GM10266 (cell line): ENCODE measurements around the gene PRSS12.
A peak's percentile ranks its signal among the peaks of the same experiment; 100 is the strongest.
"Not testable (repeated sequence)": the region's sequence is repeated elsewhere in the genome, so short reads cannot be mapped to it uniquely, and the experiment has no call there.

Experiments used
- DNase-seq: peaks from one replicate; pipeline ENCODE4 v3.0.0; 2012; ENCODE audit errors: extremely low spot score
- CTCF ChIP-seq: IDR thresholded peaks from 2 replicates; pipeline ENCODE4 v1.5.1; 2012; ENCODE audit warnings: mild to moderate bottlenecking, low read depth; ENCODE audit not compliant: control insufficient read depth, insufficient read depth; ENCODE audit errors: missing control alignments

The PRSS12 gene

GRCh38 chr4:118352843-118353533 lies at the start of gene PRSS12:
Gene PRSS12, minus strand, starts transcription at chr4:118353003. Its CDS starts 283 bp downstream, at chr4:118352720.
- peak; percentile 73 for TF ChIP-seq CTCF
- peak; percentile 88 for DNase-seq

GRCh38 chr4:118400356-118400755 lies 47.6 kb upstream of the PRSS12 start:
- DNase-seq: no peak
- TF ChIP-seq CTCF: no peak

GRCh38 chr4:118399883-118400282 lies 47.1 kb upstream of the PRSS12 start:
- not testable (repeated sequence) for DNase-seq

- TF ChIP-seq CTCF: no peak
- DNase-seq: peak; percentile 10
Observed at GRCh38 chr4:118398226-118399090, 45.7 kb upstream of the PRSS12 start.

GRCh38 chr4:118397623-118397979 lies 44.8 kb upstream of the PRSS12 start:
- no peak for TF ChIP-seq CTCF
- no peak for DNase-seq

GRCh38 chr4:118396881-118397622 lies 44.2 kb upstream of the PRSS12 start:
- no peak for TF ChIP-seq CTCF
- no peak for DNase-seq

GRCh38 chr4:118395057-118395644 lies 42.3 kb upstream of the PRSS12 start:
- no peak for DNase-seq
- TF ChIP-seq CTCF: no peak

- not testable (repeated sequence) for DNase-seq
Observed at GRCh38 chr4:118392509-118392908, 39.7 kb upstream of the PRSS12 start.
